GM12865 (cell line): Measurements from ENCODE around the gene TXN2.
"Not testable (repeated sequence)": the region's sequence is repeated elsewhere in the genome, so short reads cannot be mapped to it uniquely, and the experiment has no call there.

Source experiments
- DNase-seq: peaks from one replicate; pipeline ENCODE4 v3.0.0; 2010; ENCODE audit warnings: low read depth
- H3K4me3 ChIP-seq: 2 replicates; pipeline ENCODE4 v1.5.1; 2011; ENCODE audit warnings: mild to moderate bottlenecking, low read depth, low read length, control low read depth
- TF ChIP-seq, protein P1 (sequence below): IDR thresholded peaks from 2 replicates; pipeline ENCODE4 v1.5.1; 2011; ENCODE audit warnings: low read length, control low read depth, low read depth, inconsistent platforms; ENCODE audit not compliant: insufficient read depth; ENCODE audit errors: missing control alignments

TXN2 gene

DNA sequence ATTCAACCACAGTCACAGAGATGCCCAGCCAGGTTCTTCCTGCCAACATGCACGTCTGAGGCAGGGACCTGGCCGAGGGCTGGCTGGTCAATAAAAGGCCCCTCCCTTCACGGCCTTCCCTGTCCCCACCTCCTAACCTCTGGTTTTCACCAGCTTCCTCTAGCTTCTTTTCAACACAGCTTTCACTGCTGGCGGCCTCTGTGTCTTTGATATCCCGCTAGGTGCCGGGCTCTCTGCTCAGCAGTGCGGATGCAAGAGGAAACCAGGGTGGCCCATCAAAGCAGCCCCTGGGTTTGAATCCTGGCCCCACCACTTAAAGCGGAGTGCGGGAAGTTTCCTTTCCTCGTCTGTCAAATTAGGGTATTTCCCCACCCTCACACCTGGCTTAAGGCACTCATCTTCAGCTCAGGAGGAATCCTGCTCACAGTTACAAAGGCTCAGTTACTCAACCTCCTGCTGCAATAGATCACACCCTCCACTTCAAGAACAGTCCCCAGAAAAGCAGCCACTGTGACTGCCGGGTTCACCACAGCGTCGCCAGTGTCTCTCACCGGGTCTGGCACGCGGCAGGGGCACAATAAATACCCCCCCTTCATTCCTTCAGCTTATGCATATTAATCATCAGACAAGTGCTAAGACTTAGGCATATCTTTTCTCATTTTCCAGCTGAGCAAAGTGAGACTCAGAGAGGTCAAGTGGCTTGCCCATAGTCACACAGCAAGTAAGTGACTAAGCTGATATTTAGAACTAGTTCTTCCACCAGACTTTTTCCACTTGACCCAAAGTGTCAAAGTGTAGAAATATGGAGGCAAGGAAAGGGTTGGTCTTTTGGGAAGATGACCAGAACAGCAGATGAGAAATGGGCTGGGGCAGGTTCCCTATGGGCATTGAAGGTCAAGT is 45.7 kb downstream of the TXN2 start:
- peak; percentile 71 for DNase-seq
- TF ChIP-seq, protein P1, sequence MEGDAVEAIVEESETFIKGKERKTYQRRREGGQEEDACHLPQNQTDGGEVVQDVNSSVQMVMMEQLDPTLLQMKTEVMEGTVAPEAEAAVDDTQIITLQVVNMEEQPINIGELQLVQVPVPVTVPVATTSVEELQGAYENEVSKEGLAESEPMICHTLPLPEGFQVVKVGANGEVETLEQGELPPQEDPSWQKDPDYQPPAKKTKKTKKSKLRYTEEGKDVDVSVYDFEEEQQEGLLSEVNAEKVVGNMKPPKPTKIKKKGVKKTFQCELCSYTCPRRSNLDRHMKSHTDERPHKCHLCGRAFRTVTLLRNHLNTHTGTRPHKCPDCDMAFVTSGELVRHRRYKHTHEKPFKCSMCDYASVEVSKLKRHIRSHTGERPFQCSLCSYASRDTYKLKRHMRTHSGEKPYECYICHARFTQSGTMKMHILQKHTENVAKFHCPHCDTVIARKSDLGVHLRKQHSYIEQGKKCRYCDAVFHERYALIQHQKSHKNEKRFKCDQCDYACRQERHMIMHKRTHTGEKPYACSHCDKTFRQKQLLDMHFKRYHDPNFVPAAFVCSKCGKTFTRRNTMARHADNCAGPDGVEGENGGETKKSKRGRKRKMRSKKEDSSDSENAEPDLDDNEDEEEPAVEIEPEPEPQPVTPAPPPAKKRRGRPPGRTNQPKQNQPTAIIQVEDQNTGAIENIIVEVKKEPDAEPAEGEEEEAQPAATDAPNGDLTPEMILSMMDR: no peak
- H3K4me3 ChIP-seq: peak overlapping the region; percentile 12; the same call in 1 of the 2 replicates

GRCh38 chr22:36433318-36434231 is 47.9 kb downstream of the TXN2 start:
- DNase-seq: no peak
- H3K4me3 ChIP-seq: no peak overlapping the region
- TF ChIP-seq, protein P1: no peak

- DNase-seq: no peak
- TF ChIP-seq, protein P1: no peak
These were observed 48.7 kb downstream of the TXN2 start for GRCh38 chr22:36432592-36433317.

DNA sequence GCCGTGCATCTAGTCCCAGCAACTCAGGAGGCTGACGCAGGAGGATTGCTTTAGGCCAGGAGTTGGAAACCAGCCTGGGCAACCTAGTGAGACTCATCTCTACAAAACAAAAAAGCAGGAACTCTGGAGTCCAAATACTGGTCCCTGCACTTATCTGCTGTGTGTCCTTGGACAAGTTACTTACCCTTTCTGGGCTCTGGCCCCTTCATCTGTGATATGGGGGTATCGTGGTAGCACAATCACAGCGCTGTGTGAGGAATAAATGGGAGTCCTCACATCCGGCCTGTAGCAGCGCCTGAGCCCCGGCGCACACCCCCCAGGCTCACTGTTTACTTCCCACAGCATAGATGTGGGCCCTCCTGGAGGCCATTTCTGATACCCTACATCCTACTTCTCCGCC is 49.5 kb downstream of the TXN2 start:
- TF ChIP-seq, protein P1: no peak
- no peak for DNase-seq

More at GRCh38 chr22:36432592-36433317, 48.7 kb downstream of the TXN2 start:
- no peak overlapping the region for H3K4me3 ChIP-seq

DNA sequence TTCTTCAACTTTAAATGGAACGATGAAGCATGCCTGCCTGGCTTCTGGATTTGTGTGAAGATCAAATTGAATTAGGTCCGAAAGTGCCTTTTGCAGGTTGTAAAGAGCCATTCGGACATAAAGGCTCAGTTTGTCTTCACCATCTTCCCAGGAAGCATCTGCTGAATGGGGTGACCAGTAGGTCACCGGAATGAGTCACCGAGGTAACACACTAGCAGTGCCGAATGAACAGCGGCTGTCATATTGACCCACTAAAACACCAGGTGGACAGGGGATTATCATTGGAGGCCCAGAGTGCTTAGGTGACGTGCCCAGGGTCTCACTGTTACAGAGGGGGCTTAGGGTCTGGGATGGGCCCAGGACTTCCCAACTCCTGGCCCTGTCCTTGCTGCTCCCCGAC is 50.6 kb downstream of the TXN2 start:
- no peak for DNase-seq
- TF ChIP-seq, protein P1: no peak
- no peak overlapping the region for H3K4me3 ChIP-seq

More for the DNA sequence above, 49.5 kb downstream of the TXN2 start:
- H3K4me3 ChIP-seq: no peak overlapping the region

DNA sequence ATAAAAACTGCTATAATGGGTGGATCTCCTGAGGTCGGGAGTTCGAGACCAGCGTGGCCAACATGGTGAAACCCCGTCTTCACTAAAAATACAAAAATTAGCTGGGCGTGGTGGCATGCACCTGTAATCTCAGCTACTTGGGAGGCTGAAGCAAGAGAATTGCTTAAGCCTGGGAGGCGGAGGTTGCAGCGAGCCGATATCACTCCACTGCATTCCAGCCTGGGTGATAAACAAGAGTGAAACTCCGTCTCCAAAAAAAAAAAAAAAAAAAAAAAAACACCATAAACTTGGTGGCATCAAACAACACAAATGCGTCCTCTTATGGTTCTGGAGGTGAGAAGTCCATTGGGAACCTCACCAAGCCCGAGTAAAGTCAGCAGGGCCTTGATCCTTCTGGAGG is 53.5 kb downstream of the TXN2 start:
- H3K4me3 ChIP-seq, DNase-seq: not testable (repeated sequence)

- peak; percentile 25 for DNase-seq
- no peak overlapping the region for H3K4me3 ChIP-seq
- TF ChIP-seq, protein P1: no peak
These were observed 55.4 kb downstream of the TXN2 start for GRCh38 chr22:36425977-36426523.
